ENCODE results near the gene ZBTB18. TPM values are rescaled to one million over a fixed set of nuclear protein-coding genes. Genes with fewer than 3 reads are reported as not detected.

ZBTB18 gene
- total RNA-seq, 2 experiments from 2014 or later: 9.9 to 18.9 TPM

DNA sequence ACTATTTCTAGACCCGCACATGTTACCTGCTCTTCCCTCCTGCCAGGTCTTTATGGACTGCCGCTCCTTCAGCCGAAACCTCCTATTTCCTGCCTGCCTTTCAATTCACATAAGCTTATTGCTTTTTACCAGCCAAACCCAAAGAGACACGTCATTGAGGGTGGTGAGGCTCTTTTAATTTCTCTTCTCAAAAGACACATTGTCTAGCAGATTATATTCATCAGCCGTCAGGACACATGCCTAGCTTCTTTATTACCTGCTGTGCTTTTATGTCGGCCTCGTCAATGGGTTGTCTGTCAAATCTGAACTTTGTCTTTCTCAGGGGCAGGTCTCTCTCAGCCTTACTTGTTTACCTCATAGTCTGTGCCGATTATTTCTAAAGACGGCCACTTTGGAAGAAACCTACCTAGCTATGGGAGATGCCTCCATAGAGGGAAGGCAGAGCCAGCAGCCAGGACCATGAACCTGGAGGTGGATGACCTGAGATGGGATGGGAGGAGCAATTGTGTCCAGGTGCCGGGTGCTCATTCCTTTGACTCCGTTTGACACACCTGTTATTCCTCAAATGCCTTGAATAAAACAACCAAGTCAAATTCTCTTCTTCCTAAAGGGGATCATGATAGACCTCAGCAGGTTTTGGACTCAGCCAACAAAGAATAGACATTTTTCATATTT, 42.0 kb downstream of the ZBTB18 start:
- Histone ChIP-seq H3K9me3 (ENCODE audit: low read length) (no peaks in the 10 kb centered on the region), H2AFZ (ENCODE audit: low read length) (no peak overlapping the region), H3K79me2 (ENCODE audit: insufficient read depth, low read depth, low read length) (no peaks in the 10 kb centered on the region), H4K20me1 (ENCODE audit: insufficient read depth, low read length) (no peaks in the 10 kb centered on the region), H3K4me3 (ENCODE audit: low read depth, low read length, poor library complexity, severe bottlenecking) (no peak overlapping the region), H3K9me2 (ENCODE audit: insufficient read depth, low read length) (no peaks in the 10 kb centered on the region), H3K4me2 (ENCODE audit: low read length) (no peak overlapping the region), H3K36me3 (ENCODE audit: insufficient read depth, low read length) (no peaks in the 10 kb centered on the region), H3K4me1 (ENCODE audit: insufficient read depth, low read length, poor library complexity, severe bottlenecking) (no peaks in the 10 kb centered on the region), H3K27ac (ENCODE audit: low read depth, low read length, poor library complexity, severe bottlenecking) (no peak overlapping the region)
- BruUV-seq (replicated peaks): no TSS peak
- ChIA-PET POLR2A (no interaction called here), CTCF (ENCODE audit: unreplicated experiment) (no interaction called here)
- no peak for TF ChIP-seq CTCF (conservative IDR thresholded peaks at IDR 0.05; ENCODE audit: low read length)
- no peak for TF ChIP-seq EZH2phosphoT487 (IDR thresholded peaks at IDR 0.05; ENCODE audit: borderline replicate concordance, low read depth, low read length)
- intact Hi-C loops (cut with micrococcal nuclease; ENCODE audit: unreplicated experiment): no loop called here
- DNase-seq (ENCODE audit: low spot score): no peak

DNA sequence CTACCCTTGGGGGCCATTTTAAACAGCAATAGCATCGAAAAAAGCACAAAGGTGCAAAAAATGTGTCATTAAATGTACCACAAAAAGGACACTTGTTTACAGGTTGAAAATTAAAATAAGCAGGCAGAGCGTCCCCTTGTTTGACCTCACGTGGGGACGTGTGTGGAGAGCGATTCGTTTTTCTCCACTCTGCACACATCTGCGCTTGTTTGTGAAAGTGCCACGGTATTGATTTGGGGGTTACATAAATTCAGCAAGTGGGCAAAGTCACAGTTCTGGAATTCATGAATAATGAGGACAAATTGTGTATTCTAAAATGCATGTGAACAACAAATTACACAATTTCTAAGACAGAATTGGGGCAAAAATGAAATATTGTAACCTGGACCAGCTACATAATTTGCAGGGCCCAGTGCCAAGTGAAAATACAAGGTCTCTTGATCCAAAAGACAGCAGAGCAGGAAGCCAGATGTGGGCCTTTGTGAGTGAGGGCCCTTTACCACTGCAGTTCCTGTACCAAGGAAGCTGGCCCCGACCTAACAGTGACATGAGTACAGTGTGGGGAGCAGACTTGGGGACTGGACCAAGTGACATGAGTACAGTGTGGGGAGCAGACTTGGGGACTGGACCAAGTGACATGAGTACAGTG, 43.9 kb downstream of the ZBTB18 start:
- intact Hi-C loops (cut with micrococcal nuclease; ENCODE audit: unreplicated experiment): no loop called here
- Histone ChIP-seq H3K4me3 (ENCODE audit: low read depth, low read length, poor library complexity, severe bottlenecking) (no peak overlapping the region), H3K4me2 (ENCODE audit: low read length) (no peak overlapping the region), H4K20me1 (ENCODE audit: insufficient read depth, low read length) (no peaks in the 10 kb centered on the region), H3K4me1 (ENCODE audit: insufficient read depth, low read length, poor library complexity, severe bottlenecking) (no peaks in the 10 kb centered on the region), H3K9me2 (ENCODE audit: insufficient read depth, low read length) (no peaks in the 10 kb centered on the region), H3K36me3 (ENCODE audit: insufficient read depth, low read length) (no peaks in the 10 kb centered on the region), H2AFZ (ENCODE audit: low read length) (no peak overlapping the region), H3K9me3 (ENCODE audit: low read length) (no peaks in the 10 kb centered on the region), H3K27ac (ENCODE audit: low read depth, low read length, poor library complexity, severe bottlenecking) (no peak overlapping the region), H3K79me2 (ENCODE audit: insufficient read depth, low read depth, low read length) (no peaks in the 10 kb centered on the region)
- no peak for TF ChIP-seq CTCF (conservative IDR thresholded peaks at IDR 0.05; ENCODE audit: low read length)
- TF ChIP-seq EZH2phosphoT487 (IDR thresholded peaks at IDR 0.05; ENCODE audit: borderline replicate concordance, low read depth, low read length): no peak
- POLR2A ChIA-PET: no interaction called here
- CTCF ChIA-PET (ENCODE audit: unreplicated experiment): no interaction called here
- DNase-seq (ENCODE audit: low spot score): no peak
- no TSS peak for BruUV-seq (replicated peaks)

- BruUV-seq (replicated peaks): no TSS peak
- Histone ChIP-seq H3K27ac (ENCODE audit: low read depth, low read length, poor library complexity, severe bottlenecking) (no peak overlapping the region), H3K36me3 (ENCODE audit: insufficient read depth, low read length) (no peaks in the 10 kb centered on the region), H3K4me1 (ENCODE audit: insufficient read depth, low read length, poor library complexity, severe bottlenecking) (no peaks in the 10 kb centered on the region), H3K79me2 (ENCODE audit: insufficient read depth, low read depth, low read length) (no peaks in the 10 kb centered on the region), H3K9me2 (ENCODE audit: insufficient read depth, low read length) (no peaks in the 10 kb centered on the region), H2AFZ (ENCODE audit: low read length) (no peak overlapping the region), H3K4me2 (ENCODE audit: low read length) (no peak overlapping the region), H3K9me3 (ENCODE audit: low read length) (no peaks in the 10 kb centered on the region), H4K20me1 (ENCODE audit: insufficient read depth, low read length) (no peaks in the 10 kb centered on the region), H3K4me3 (ENCODE audit: low read depth, low read length, poor library complexity, severe bottlenecking) (no peak overlapping the region)
- POLR2A ChIA-PET: no interaction called here
- intact Hi-C loops (cut with micrococcal nuclease; ENCODE audit: unreplicated experiment): no loop called here
- CTCF ChIA-PET (ENCODE audit: unreplicated experiment): no interaction called here
- no peak for TF ChIP-seq CTCF (conservative IDR thresholded peaks at IDR 0.05; ENCODE audit: low read length)
- TF ChIP-seq EZH2phosphoT487 (IDR thresholded peaks at IDR 0.05; ENCODE audit: borderline replicate concordance, low read depth, low read length): no peak
- no peak for DNase-seq (ENCODE audit: low spot score)
These were observed 44.4 kb downstream of the ZBTB18 start for GRCh38 chr1:244095529-244095911.
